Esophagus squamous epithelium (tissue), 5 donors: ENCODE data around the gene ZNF385A. TPM values are rescaled to one million over a fixed set of nuclear protein-coding genes. Genes with fewer than 3 reads are reported as not detected.
"Not testable (repeated sequence)": the region's sequence is repeated elsewhere in the genome, so short reads cannot be mapped to it uniquely, and the experiment has no call there.

Experiments
- DNase-seq: peaks from one replicate; lab custom pipeline; 2025; lab: John Stamatoyannopoulos, UW
- H3K27ac ChIP-seq, 4 donors: fragments of 200-600 bp; sonication (generic); one replicate each; pipeline ENCODE4 v1.5.1; 2016 to 2019; ENCODE audit warnings: mild to moderate bottlenecking in 1 of 4
- H3K27me3 ChIP-seq, 4 donors: fragments of 200-600 bp; sonication (generic); 1 replicate in 3 of 4; 2 replicates in 1 of 4; pipeline versions ENCODE4 v1.5.1 to v1.6.0; 2017 to 2021; ENCODE audit warnings: antibody characterized with exemption in 1 of 4
- H3K36me3 ChIP-seq, 3 donors: fragments of 200-600 bp; sonication (generic); one replicate each; pipeline ENCODE4 v1.5.1; 2016 to 2019
- H3K4me1 ChIP-seq, 3 donors: fragments of 200-600 bp; sonication (generic); one replicate each; pipeline ENCODE4 v1.5.1; 2017 to 2019
- H3K4me3 ChIP-seq, 4 donors: fragments of 200-600 bp; sonication (generic); 1 replicate in 3 of 4; 2 replicates in 1 of 4; pipeline ENCODE4 v1.5.1; 2016 to 2019; ENCODE audit warnings: mild to moderate bottlenecking in 2 of 4, moderate library complexity in 1 of 4
- H3K9me3 ChIP-seq, 3 donors: fragments of 200-600 bp; sonication (generic); one replicate each; pipeline ENCODE4 v1.5.1; 2016 to 2019
- CTCF ChIP-seq, 6 experiments: fragments of 450-650 bp in 4 of 6; fragments of 200-600 bp in 2 of 6; sonication (generic) in 2 of 6; IDR thresholded peaks; one replicate each; pipeline ENCODE4 v1.5.1; 2016 to 2019; ENCODE audit warnings: antibody characterized with exemption in 6 of 6, mild to moderate bottlenecking in 4 of 6, moderate library complexity in 4 of 6
- POLR2A ChIP-seq, 4 donors: fragments of 450-650 bp; IDR thresholded peaks; one replicate each; pipeline ENCODE4 v1.6.1; 2017; ENCODE audit warnings: antibody characterized with exemption in 4 of 4, mild to moderate bottlenecking in 4 of 4, moderate library complexity in 3 of 4
- WGBS, 2 donors: methylation state at CpG; one replicate each; pipeline ENCODE4 v1.1.5; 2018; 5-methylcytosine and 5-hydroxymethylcytosine counted together
- intact Hi-C: fragments of 100-400 bp; cut with DNase I; formaldehyde crosslinking; loops from one replicate; pipeline ENCODE4 v1.15.0; 2022
- total RNA-seq, 4 donors: library from RNA; depleted of rRNA; stranded (reverse); fragments of >200 nt; gene quantifications; one replicate each; pipeline ENCODE4 v1.1.0, GENCODE V29; 2016
- donor health status: DM: yes; HTN: yes; CAD: no.

Gene ZNF385A
- total RNA-seq, 4 donors from 2014 or later: 25.2 to 106 (median 37.8) TPM

DNA sequence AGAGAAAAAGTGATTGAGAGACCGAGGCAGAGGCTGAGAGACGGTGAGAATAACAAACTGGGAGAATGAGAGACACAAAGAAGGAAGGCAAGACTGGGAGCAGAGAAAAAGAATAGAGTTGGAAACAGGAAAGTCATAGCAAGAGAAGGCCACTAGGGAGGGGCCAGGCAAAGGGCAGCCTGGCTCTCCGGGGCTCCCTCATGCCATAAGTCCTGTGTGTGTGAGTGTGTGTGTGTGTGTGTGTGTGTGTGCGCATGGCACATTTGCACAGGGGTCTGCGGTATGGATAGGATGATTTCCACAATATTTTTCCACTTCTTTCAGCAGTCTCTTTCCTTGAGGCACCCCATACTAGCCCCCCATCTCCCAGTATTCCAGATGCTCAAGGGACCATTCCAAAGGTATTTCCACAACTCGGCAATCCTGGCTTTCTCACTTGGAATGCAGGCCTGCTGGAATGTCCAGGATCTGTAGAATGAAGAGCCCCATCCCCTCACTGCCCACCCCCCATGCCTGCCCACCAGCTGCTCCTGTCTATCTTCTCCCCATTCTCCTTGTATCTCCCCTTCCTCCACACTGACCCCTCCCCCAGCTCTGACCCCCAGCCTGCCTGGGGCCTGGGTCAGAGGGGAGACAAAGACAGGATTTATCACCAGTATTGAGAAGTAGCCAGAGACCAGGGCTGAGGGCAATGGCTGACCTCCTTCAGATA lies 29.3 kb downstream of the ZNF385A start:
- Histone ChIP-seq H3K36me3 (peaks cover under 1 to 21% (median 5%) of the 10 kb centered on the region in 3 donors), H3K27me3 (no peaks in the 10 kb centered on the region), H3K27ac (no peak overlapping the region), H3K9me3 (no peaks in the 10 kb centered on the region), H3K4me3 (no peak overlapping the region), H3K4me1 (peaks cover 3 to 46% (median 10%) of the 10 kb centered on the region in 3 donors)
- intact Hi-C loops: no loop called here
- TF ChIP-seq POLR2A (IDR thresholded peaks at IDR 0.05) (no peak), CTCF (IDR thresholded peaks at IDR 0.05) (no peak)
- DNase-seq: no peak
- 78 to 79% methylated on average over 6 of the region's 6 CpGs for WGBS, 2 donors

DNA sequence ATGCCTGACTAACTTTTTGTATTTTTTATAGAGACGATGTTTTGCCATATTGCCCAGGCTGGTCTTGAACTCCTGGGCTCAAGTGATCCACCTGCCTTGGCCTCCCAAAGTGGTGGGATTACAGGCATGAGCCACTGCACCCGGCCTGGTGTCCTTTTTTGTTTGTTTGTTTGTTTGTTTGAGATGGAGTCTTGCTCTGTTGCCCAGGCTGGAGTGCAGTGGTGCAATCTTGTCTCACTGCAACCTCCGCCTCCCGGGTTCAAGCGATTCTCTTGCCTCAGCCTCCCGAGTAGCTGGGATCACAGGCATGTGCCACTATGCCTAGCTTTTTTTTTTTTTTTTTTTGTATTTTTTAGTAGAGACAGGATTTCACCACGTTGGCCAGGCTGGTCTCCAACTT lies 30.3 kb downstream of the ZNF385A start:
- H3K4me3 ChIP-seq, H3K9me3 ChIP-seq, H3K27ac ChIP-seq, DNase-seq, intact Hi-C loops, H3K27me3 ChIP-seq: not testable (repeated sequence)
- peaks cover 0 to 36% (median 6%) of the 10 kb centered on the region in 3 donors for H3K4me1 ChIP-seq
- H3K36me3 ChIP-seq: peaks cover 10 to 31% (median 12%) of the 10 kb centered on the region in 3 donors
- WGBS, 2 donors: 55 to 74% methylated on average over 7 of the region's 7 CpGs

DNA sequence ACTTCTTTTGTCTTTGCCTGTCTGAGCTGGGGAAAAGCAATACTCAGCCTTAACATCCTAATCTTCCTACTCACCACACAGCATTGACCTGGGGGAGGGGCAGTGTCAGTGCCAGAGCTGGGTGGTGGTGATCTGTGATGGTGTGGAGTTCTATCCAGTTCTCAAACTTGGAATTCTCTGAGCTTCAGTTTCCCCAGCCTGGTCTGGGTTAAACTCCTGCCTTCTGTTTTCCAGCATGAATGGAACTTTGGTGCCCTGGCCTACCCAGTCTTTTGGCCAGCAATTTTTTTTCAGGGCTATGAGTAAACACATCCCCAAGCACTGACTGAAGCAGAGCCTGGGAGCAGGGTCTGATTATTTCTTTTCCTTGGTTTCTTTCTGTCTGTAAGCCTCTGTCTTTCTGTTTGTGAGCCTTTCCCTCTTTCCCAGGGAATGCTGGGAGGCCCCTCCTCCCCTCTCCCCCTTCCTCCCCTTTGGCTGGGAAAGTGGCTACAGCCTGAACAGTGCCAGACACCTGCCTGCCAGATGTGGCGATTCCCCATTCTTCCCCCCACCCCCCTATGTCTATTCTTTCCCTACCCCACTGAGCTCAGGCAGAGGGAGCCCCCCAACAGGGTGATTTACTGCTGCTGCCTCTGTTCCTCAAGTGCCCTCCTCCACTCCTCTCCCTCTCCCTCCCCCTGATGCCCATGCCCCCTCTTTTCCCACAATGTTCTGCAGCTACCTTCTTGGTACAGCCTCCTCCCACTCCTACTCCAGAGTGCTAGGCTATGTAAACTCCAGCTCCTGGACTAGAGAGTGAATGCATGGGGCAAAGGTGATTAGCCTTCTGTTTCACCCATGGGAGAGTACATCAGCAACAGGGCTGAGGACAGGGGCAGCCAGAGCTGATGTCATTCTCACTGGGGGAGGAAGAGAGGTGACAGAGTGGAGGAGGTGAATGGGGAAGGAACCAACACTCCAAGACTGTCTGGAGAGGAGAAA lies 31.4 kb downstream of the ZNF385A start:
- DNase-seq: no peak
- Histone ChIP-seq H3K36me3 (peaks cover 19 to 41% (median 23%) of the 10 kb centered on the region in 3 donors), H3K4me3 (no peak overlapping the region), H3K9me3 (no peaks in the 10 kb centered on the region), H3K27ac (peak overlapping the region in 3 of 4 donors; percentile 47 to 62 (median 59)), H3K4me1 (peaks cover 0 to 30% (median 1%) of the 10 kb centered on the region in 3 donors), H3K27me3 (no peaks in the 10 kb centered on the region)
- TF ChIP-seq CTCF (IDR thresholded peaks at IDR 0.05) (no peak), POLR2A (IDR thresholded peaks at IDR 0.05) (no peak)
- intact Hi-C loops: no loop called here
- 36 to 50% methylated on average over 1 of the region's 1 CpG for WGBS, 2 donors

DNA sequence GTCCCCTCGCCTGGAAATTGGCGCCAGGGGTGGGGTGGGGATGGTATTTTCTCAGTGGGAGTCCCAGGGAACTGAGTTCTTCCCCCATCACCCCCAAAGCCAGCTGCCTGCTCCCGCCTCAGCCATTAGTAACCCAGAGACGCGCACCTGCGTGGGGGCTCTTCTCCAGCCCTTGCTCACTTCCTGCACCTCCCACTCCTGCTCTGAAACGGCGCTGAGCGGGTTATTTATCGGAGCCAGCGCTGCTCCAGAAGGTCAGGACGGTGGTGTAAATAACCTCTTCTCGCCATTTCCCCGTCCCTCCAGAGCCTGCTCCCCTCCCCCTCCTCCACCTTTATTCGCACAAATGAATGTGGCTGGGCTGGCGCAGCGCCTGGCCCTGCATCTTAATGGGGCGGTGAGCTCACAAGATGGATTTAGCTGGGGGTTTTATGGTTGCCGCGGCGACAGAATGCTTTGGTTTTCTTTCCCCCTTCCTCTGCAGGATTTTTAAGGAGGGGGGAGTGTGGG lies 32.5 kb downstream of the ZNF385A start:
- no peak overlapping the region for H3K4me3 ChIP-seq
- peaks cover 25 to 52% (median 32%) of the 10 kb centered on the region in 3 donors for H3K36me3 ChIP-seq
- H3K27ac ChIP-seq: peak overlapping the region in 3 of 4 donors; percentile 47 to 62 (median 59)
- TF ChIP-seq POLR2A (IDR thresholded peaks at IDR 0.05): no peak
- no peak for TF ChIP-seq CTCF (IDR thresholded peaks at IDR 0.05)
- peaks cover 0 to 23% (median 0%) of the 10 kb centered on the region in 3 donors for H3K4me1 ChIP-seq
- H3K27me3 ChIP-seq: no peaks in the 10 kb centered on the region
- H3K9me3 ChIP-seq: no peaks in the 10 kb centered on the region
- no peak for DNase-seq
- intact Hi-C loops: no loop called here
- WGBS, 2 donors: 33 to 55% methylated on average over 18 to 21 of the region's 21 CpGs

DNA sequence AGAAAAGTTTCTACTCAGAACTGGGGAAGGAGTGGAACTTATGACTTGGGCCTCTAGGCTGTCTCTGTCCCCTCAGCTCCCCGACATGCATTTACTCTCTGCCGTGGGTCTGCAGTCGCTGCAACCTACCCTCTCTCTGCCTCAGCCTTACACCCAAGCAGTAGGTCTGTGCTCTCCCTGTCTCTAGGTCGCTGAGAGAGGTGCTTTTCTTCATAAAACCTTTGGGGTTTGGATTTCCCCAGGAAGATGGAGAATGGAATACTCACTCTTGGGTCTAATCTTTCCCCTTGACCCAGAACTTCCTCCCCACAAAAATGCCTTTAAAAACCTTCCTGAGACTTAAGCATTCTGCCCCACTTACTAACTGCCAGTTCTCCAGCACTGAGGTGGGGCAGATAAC lies 33.2 kb downstream of the ZNF385A start:
- Histone ChIP-seq H3K9me3 (no peaks in the 10 kb centered on the region), H3K27me3 (no peaks in the 10 kb centered on the region), H3K27ac (peak overlapping the region in 1 of 4 donors; percentile 59), H3K4me1 (peaks cover 0 to 23% (median 0%) of the 10 kb centered on the region in 3 donors), H3K36me3 (peaks cover 25 to 60% (median 39%) of the 10 kb centered on the region in 3 donors), H3K4me3 (no peak overlapping the region)
- DNase-seq: no peak
- 72 to 74% methylated on average over 4 of the region's 4 CpGs for WGBS, 2 donors
- TF ChIP-seq POLR2A (IDR thresholded peaks at IDR 0.05): no peak
- TF ChIP-seq CTCF (IDR thresholded peaks at IDR 0.05): no peak
- intact Hi-C loops: no loop called here
